ENCODE results near the gene CDPF1.
"Not testable (repeated sequence)": the region's sequence is repeated elsewhere in the genome, so short reads cannot be mapped to it uniquely, and the experiment has no call there.

Gene CDPF1

GRCh38 chr22:46224898-46225290, 25.2 kb downstream of the CDPF1 start:
- DNase-seq (ENCODE audit: low read depth), result no peak

- DNase-seq (ENCODE audit: low read depth), result no peak
Observed at GRCh38 chr22:46224044-46224897, 25.8 kb downstream of the CDPF1 start.

GRCh38 chr22:46220921-46221320, 29.2 kb downstream of the CDPF1 start:
- DNase-seq (ENCODE audit: low read depth), result no peak

- no peak for DNase-seq (ENCODE audit: low read depth)
Observed at GRCh38 chr22:46219636-46220035, 30.5 kb downstream of the CDPF1 start.

- DNase-seq (ENCODE audit: low read depth), result no peak
Observed at GRCh38 chr22:46214616-46215015, 35.5 kb downstream of the CDPF1 start.

- DNase-seq (ENCODE audit: low read depth), result no peak
Observed at GRCh38 chr22:46214149-46214548, 35.9 kb downstream of the CDPF1 start.

- DNase-seq (ENCODE audit: low read depth), result no peak
Observed at GRCh38 chr22:46213052-46213451, 37.0 kb downstream of the CDPF1 start.

GRCh38 chr22:46212195-46212594, 37.9 kb downstream of the CDPF1 start:
- no peak for DNase-seq (ENCODE audit: low read depth)

GRCh38 chr22:46209262-46209661, 40.8 kb downstream of the CDPF1 start:
- no peak for DNase-seq (ENCODE audit: low read depth)

- no peak for DNase-seq (ENCODE audit: low read depth)
Observed at GRCh38 chr22:46203601-46203980, 46.5 kb downstream of the CDPF1 start.

GRCh38 chr22:46202897-46203600, 47.0 kb downstream of the CDPF1 start:
- no peak for DNase-seq (ENCODE audit: low read depth)

- DNase-seq (ENCODE audit: low read depth), result no peak
Observed at GRCh38 chr22:46201059-46201757, 48.9 kb downstream of the CDPF1 start.

GRCh38 chr22:46198806-46199205, 51.3 kb downstream of the CDPF1 start:
- not testable (repeated sequence) for DNase-seq (ENCODE audit: low read depth)

- DNase-seq (ENCODE audit: low read depth), result no peak
Observed at GRCh38 chr22:46198274-46198673, 51.8 kb downstream of the CDPF1 start.

- no peak for DNase-seq (ENCODE audit: low read depth)
Observed at GRCh38 chr22:46196278-46196677, 53.8 kb downstream of the CDPF1 start.

- DNase-seq (ENCODE audit: low read depth), result no peak
Observed at GRCh38 chr22:46195487-46196165, 54.5 kb downstream of the CDPF1 start.

Data from stimulated activated CD8-positive, alpha-beta memory T cell treated with anti-CD3 and anti-CD28 coated beads, Interleukin-4, amount 100 ng/mL, for 24 hours (primary cell).